ENCODE measurements around the gene TRPC4AP.
A peak's percentile ranks its signal among the peaks of the same experiment; 100 is the strongest.

Gene TRPC4AP

GRCh38 chr20:35006009-35006408 is 86.6 kb downstream of the TRPC4AP start:
- H3K4me3 ChIP-seq (ENCODE audit: low read depth, low read length) = no peak overlapping the region
- TF ChIP-seq CTCF (IDR thresholded peaks at IDR 0.05; ENCODE audit: low read depth, low read length) = no peak
- peaks cover 85% of the 10 kb centered on the region for H3K36me3 ChIP-seq
- H3K27ac ChIP-seq = no peak overlapping the region
- DNase-seq = peak; percentile 1
- no peaks in the 10 kb centered on the region for H3K9me3 ChIP-seq (ENCODE audit: severe bottlenecking)
- no peaks in the 10 kb centered on the region for H3K27me3 ChIP-seq (ENCODE audit: insufficient read depth, low read depth, severe bottlenecking)

- H3K27me3 ChIP-seq (ENCODE audit: insufficient read depth, low read depth, severe bottlenecking) = no peaks in the 10 kb centered on the region
- no peak overlapping the region for H3K27ac ChIP-seq
- H3K36me3 ChIP-seq = peaks cover 89% of the 10 kb centered on the region
- no peaks in the 10 kb centered on the region for H3K9me3 ChIP-seq (ENCODE audit: severe bottlenecking)
- DNase-seq = no peak
- no peak for TF ChIP-seq CTCF (IDR thresholded peaks at IDR 0.05; ENCODE audit: low read depth, low read length)
- H3K4me3 ChIP-seq (ENCODE audit: low read depth, low read length) = no peak overlapping the region
Measured at GRCh38 chr20:35005463-35005961, 87.1 kb downstream of the TRPC4AP start.

GRCh38 chr20:35004749-35005462 is 87.7 kb downstream of the TRPC4AP start:
- H3K4me3 ChIP-seq (ENCODE audit: low read depth, low read length) = no peak overlapping the region
- no peaks in the 10 kb centered on the region for H3K9me3 ChIP-seq (ENCODE audit: severe bottlenecking)
- H3K27me3 ChIP-seq (ENCODE audit: insufficient read depth, low read depth, severe bottlenecking) = no peaks in the 10 kb centered on the region
- H3K36me3 ChIP-seq = peaks cover 92% of the 10 kb centered on the region
- no peak for TF ChIP-seq CTCF (IDR thresholded peaks at IDR 0.05; ENCODE audit: low read depth, low read length)
- DNase-seq = no peak
- H3K27ac ChIP-seq = no peak overlapping the region

GRCh38 chr20:35004051-35004725 is 88.4 kb downstream of the TRPC4AP start:
- no peak for TF ChIP-seq CTCF (IDR thresholded peaks at IDR 0.05; ENCODE audit: low read depth, low read length)
- no peaks in the 10 kb centered on the region for H3K27me3 ChIP-seq (ENCODE audit: insufficient read depth, low read depth, severe bottlenecking)
- H3K9me3 ChIP-seq (ENCODE audit: severe bottlenecking) = no peaks in the 10 kb centered on the region
- peaks cover 90% of the 10 kb centered on the region for H3K36me3 ChIP-seq
- H3K27ac ChIP-seq = no peak overlapping the region
- DNase-seq = no peak
- no peak overlapping the region for H3K4me3 ChIP-seq (ENCODE audit: low read depth, low read length)

- H3K27me3 ChIP-seq (ENCODE audit: insufficient read depth, low read depth, severe bottlenecking) = no peaks in the 10 kb centered on the region
- no peaks in the 10 kb centered on the region for H3K9me3 ChIP-seq (ENCODE audit: severe bottlenecking)
- no peak for TF ChIP-seq CTCF (IDR thresholded peaks at IDR 0.05; ENCODE audit: low read depth, low read length)
- DNase-seq = no peak
- H3K36me3 ChIP-seq = peaks cover 91% of the 10 kb centered on the region
- H3K4me3 ChIP-seq (ENCODE audit: low read depth, low read length) = no peak overlapping the region
- no peak overlapping the region for H3K27ac ChIP-seq
Measured at GRCh38 chr20:35003211-35004031, 89.2 kb downstream of the TRPC4AP start.

All from WERI-Rb-1 (cell line).